ENCODE measurements around the gene AGAP1. TPM values are rescaled to one million over a fixed set of nuclear protein-coding genes. Genes with fewer than 3 reads are reported as not detected.

The AGAP1 gene
- total RNA-seq, 1 donor from 2014 or later = 21.1 TPM

GRCh38 chr2:235937526-235937925 is 443.7 kb downstream of the AGAP1 start:
- DNase-seq (ENCODE audit: extremely low spot score in 2 of 2) = no peak
- TF ChIP-seq POLR2AphosphoS5 (IDR thresholded peaks at IDR 0.05; ENCODE audit: insufficient read depth in 1 of 2, low read depth in 1 of 2) = no peak
- TF ChIP-seq CTCF (IDR thresholded peaks at IDR 0.05) = no peak
- TF ChIP-seq POLR2A (IDR thresholded peaks at IDR 0.05) = no peak
- Histone ChIP-seq H3K9me3 (no peaks in the 10 kb centered on the region), H3K4me3 (no peak overlapping the region), H3K36me3 (peaks cover 0 to 5% of the 10 kb centered on the region in 2 donors), H3K4me1 (no peaks in the 10 kb centered on the region), H3K27ac (no peak overlapping the region), H3K27me3 (no peaks in the 10 kb centered on the region)
- intact Hi-C loops (cut with DNase I) = no loop called here

- intact Hi-C loops (cut with DNase I) = no loop called here
These were observed 444.1 kb downstream of the AGAP1 start for GRCh38 chr2:235937936-235938335.

GRCh38 chr2:235938611-235939010 is 444.8 kb downstream of the AGAP1 start:
- no peaks in the 10 kb centered on the region for H3K27me3 ChIP-seq
- H3K9me3 ChIP-seq = no peaks in the 10 kb centered on the region
- no peak overlapping the region for H3K27ac ChIP-seq
- H3K4me1 ChIP-seq = no peaks in the 10 kb centered on the region
- TF ChIP-seq POLR2AphosphoS5 (IDR thresholded peaks at IDR 0.05; ENCODE audit: insufficient read depth in 1 of 2, low read depth in 1 of 2) (no peak), CTCF (IDR thresholded peaks at IDR 0.05) (no peak), POLR2A (IDR thresholded peaks at IDR 0.05) (no peak)
- intact Hi-C loops (cut with DNase I) = no loop called here
- no peak for DNase-seq (ENCODE audit: extremely low spot score in 2 of 2)
- H3K4me3 ChIP-seq = no peak overlapping the region
- H3K36me3 ChIP-seq = peaks cover 0 to 5% of the 10 kb centered on the region in 2 donors

More at GRCh38 chr2:235937936-235938335, 444.1 kb downstream of the AGAP1 start:
- Histone ChIP-seq H3K27ac (no peak overlapping the region), H3K27me3 (no peaks in the 10 kb centered on the region), H3K36me3 (peaks cover 0 to 5% of the 10 kb centered on the region in 2 donors), H3K9me3 (no peaks in the 10 kb centered on the region), H3K4me3 (no peak overlapping the region), H3K4me1 (no peaks in the 10 kb centered on the region)
- no peak for DNase-seq (ENCODE audit: extremely low spot score in 2 of 2)
- TF ChIP-seq POLR2AphosphoS5 (IDR thresholded peaks at IDR 0.05; ENCODE audit: insufficient read depth in 1 of 2, low read depth in 1 of 2) (no peak), POLR2A (IDR thresholded peaks at IDR 0.05) (no peak), CTCF (IDR thresholded peaks at IDR 0.05) (no peak)

- H3K9me3 ChIP-seq = no peaks in the 10 kb centered on the region
- no peak for DNase-seq (ENCODE audit: extremely low spot score in 2 of 2)
- H3K27ac ChIP-seq = peak overlapping the region; percentile 33
- intact Hi-C loops (cut with DNase I) = no loop called here
- H3K36me3 ChIP-seq = peaks cover 0 to 5% of the 10 kb centered on the region in 2 donors
- H3K4me3 ChIP-seq = no peak overlapping the region
- no peaks in the 10 kb centered on the region for H3K27me3 ChIP-seq
- no peak for TF ChIP-seq POLR2A (IDR thresholded peaks at IDR 0.05)
- no peak for TF ChIP-seq CTCF (IDR thresholded peaks at IDR 0.05)
- TF ChIP-seq POLR2AphosphoS5 (IDR thresholded peaks at IDR 0.05; ENCODE audit: insufficient read depth in 1 of 2, low read depth in 1 of 2) = no peak
- H3K4me1 ChIP-seq = no peaks in the 10 kb centered on the region
These were observed 445.6 kb downstream of the AGAP1 start for GRCh38 chr2:235939471-235939870.

GRCh38 chr2:235940330-235940729 is 446.5 kb downstream of the AGAP1 start:
- no peak for DNase-seq (ENCODE audit: extremely low spot score in 2 of 2)
- no peaks in the 10 kb centered on the region for H3K4me1 ChIP-seq
- TF ChIP-seq CTCF (IDR thresholded peaks at IDR 0.05) (no peak), POLR2A (IDR thresholded peaks at IDR 0.05) (no peak), POLR2AphosphoS5 (IDR thresholded peaks at IDR 0.05; ENCODE audit: insufficient read depth in 1 of 2, low read depth in 1 of 2) (no peak)
- H3K27ac ChIP-seq = peak overlapping the region; percentile 33
- H3K27me3 ChIP-seq = no peaks in the 10 kb centered on the region
- H3K36me3 ChIP-seq = peaks cover 0 to 5% of the 10 kb centered on the region in 2 donors
- H3K4me3 ChIP-seq = no peak overlapping the region
- intact Hi-C loops (cut with DNase I) = no loop called here
- H3K9me3 ChIP-seq = no peaks in the 10 kb centered on the region

Measured in vagina (tissue), 2 donors.